Heart left ventricle (tissue), 13 donors: ENCODE data around the gene DDO.

Experiments used
- POLR2A ChIP-seq, 2 donors: fragments of 450-650 bp; IDR thresholded peaks; one replicate each; pipeline ENCODE4 v1.6.1; 2017; ENCODE audit warnings: antibody characterized with exemption in 2 of 2, mild to moderate bottlenecking in 2 of 2, moderate library complexity in 2 of 2
- TF ChIP-seq, protein P1 (sequence below), 12 donors: fragments of 200-600 bp; sonication (generic) in 4 of 12; IDR thresholded peaks; one replicate each; pipeline versions ENCODE4 v1.5.0 to v1.8.0; 2018 to 2022; ENCODE audit warnings: antibody characterized with exemption in 12 of 12, mild to moderate bottlenecking in 5 of 12
- donor health status: ischemic (EF 13 %, LVEDD 7.1; RV severe dilation, severe dysfunction).
- donor health status: DM: no; HTN: yes; CAD: no.
- donor health status: DM: no; HTN: no; CAD: no.
- donor health status: ischemic (EF 25% LVEDD 6.9; RV normal size, moderate dysfunction).
- donor health status: ischemic (EF 25% LVEDD 5.7; RV mildly dilated, moderate dysfunction).
- donor health status: ischemic (EF 35%, LVEDD 5.7; RV mildly dilated, moderate dysfunction).
- donor health status: nonischemic (EF 11% LVEDD 7.7; RV severe dilation, severe dysfunction).
- donor health status: DM: yes; HTN: yes; CAD: no.
- donor health status: PGD.
- donor health status: ischemic (EF 29% LVEDD 5.4; RV normal size, mild dysfunction).
- donor health status: nonischemic (EF 23%, LVEDD 6.1; RV moderate dilation, normal function).

GRCh38 chr6:110432285-110432900, 17.0 kb upstream of the DDO start:
- TF ChIP-seq POLR2A (IDR thresholded peaks at IDR 0.05) = no peak
- TF ChIP-seq, protein P1, sequence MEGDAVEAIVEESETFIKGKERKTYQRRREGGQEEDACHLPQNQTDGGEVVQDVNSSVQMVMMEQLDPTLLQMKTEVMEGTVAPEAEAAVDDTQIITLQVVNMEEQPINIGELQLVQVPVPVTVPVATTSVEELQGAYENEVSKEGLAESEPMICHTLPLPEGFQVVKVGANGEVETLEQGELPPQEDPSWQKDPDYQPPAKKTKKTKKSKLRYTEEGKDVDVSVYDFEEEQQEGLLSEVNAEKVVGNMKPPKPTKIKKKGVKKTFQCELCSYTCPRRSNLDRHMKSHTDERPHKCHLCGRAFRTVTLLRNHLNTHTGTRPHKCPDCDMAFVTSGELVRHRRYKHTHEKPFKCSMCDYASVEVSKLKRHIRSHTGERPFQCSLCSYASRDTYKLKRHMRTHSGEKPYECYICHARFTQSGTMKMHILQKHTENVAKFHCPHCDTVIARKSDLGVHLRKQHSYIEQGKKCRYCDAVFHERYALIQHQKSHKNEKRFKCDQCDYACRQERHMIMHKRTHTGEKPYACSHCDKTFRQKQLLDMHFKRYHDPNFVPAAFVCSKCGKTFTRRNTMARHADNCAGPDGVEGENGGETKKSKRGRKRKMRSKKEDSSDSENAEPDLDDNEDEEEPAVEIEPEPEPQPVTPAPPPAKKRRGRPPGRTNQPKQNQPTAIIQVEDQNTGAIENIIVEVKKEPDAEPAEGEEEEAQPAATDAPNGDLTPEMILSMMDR (IDR thresholded peaks at IDR 0.05) = no peak
